Measurements from ENCODE around the gene FOSL1. TPM values are rescaled to one million over a fixed set of nuclear protein-coding genes. Genes with fewer than 3 reads are reported as not detected.

Gene FOSL1
- total RNA-seq, 1 experiment from 2014 or later: 20.5 TPM

GRCh38 chr11:65927904-65928397 is 27.8 kb upstream of the FOSL1 start:
- ChIA-PET CTCF (interaction anchor here (0.6 to 1.6 kb wide), 3 partner anchors 40 to 95 kb away, joined by 3 to 6 read pairs (median 4); partner anchors contain the start of gene FIBP), POLR2A (no interaction called here)
- Mint-ChIP-seq H3K4me3 (no peak overlapping the region), H3K27ac (peak overlapping the region; percentile 63), H3K4me1 (peaks cover 15% of the 10 kb centered on the region), H3K9me3 (no peaks in the 10 kb centered on the region), H3K27me3 (ENCODE audit: low read depth) (no peaks in the 10 kb centered on the region), H3K36me3 (peaks cover 2% of the 10 kb centered on the region; the same call in 1 of the 2 replicates)
- ATAC-seq (peak; percentile 22), DNase-seq (ENCODE audit: low spot score) (no peak)
- TF ChIP-seq ZNF416 (CRISPR knock-in tag; IDR thresholded peaks at IDR 0.05) (no peak), ZNF396 (CRISPR knock-in tag; IDR thresholded peaks at IDR 0.05; ENCODE audit: borderline replicate concordance) (no peak), MLX (CRISPR knock-in tag; IDR thresholded peaks at IDR 0.05) (no peak), SOX15 (CRISPR knock-in tag; IDR thresholded peaks at IDR 0.05) (no peak), FOXP4 (CRISPR knock-in tag; IDR thresholded peaks at IDR 0.05) (no peak), TEAD4 (CRISPR knock-in tag; IDR thresholded peaks at IDR 0.05) (no peak), ZNF317 (CRISPR knock-in tag; IDR thresholded peaks at IDR 0.05; ENCODE audit: borderline replicate concordance, low read depth) (no peak), TP53 (CRISPR knock-in tag; IDR thresholded peaks at IDR 0.05) (no peak), KAT7 (CRISPR knock-in tag; IDR thresholded peaks at IDR 0.05; ENCODE audit: borderline replicate concordance) (no peak), ZSCAN18 (CRISPR knock-in tag; IDR thresholded peaks at IDR 0.05) (no peak), ZNF512 (CRISPR knock-in tag; IDR thresholded peaks at IDR 0.05; ENCODE audit: borderline replicate concordance) (no peak), ATF3 (CRISPR knock-in tag; conservative IDR thresholded peaks at IDR 0.05) (no peak), NFE2L1 (CRISPR knock-in tag; IDR thresholded peaks at IDR 0.05) (no peak), ETV6 (CRISPR knock-in tag; IDR thresholded peaks at IDR 0.05) (no peak), NR2C2 (CRISPR knock-in tag; IDR thresholded peaks at IDR 0.05) (no peak), JUN (CRISPR knock-in tag; IDR thresholded peaks at IDR 0.05) (no peak), HMGA2 (CRISPR knock-in tag; IDR thresholded peaks at IDR 0.05) (no peak), USF2 (CRISPR knock-in tag; IDR thresholded peaks at IDR 0.05) (no peak), OVOL2 (CRISPR knock-in tag; IDR thresholded peaks at IDR 0.05; ENCODE audit: borderline replicate concordance) (no peak)

- Mint-ChIP-seq H3K9me3 (no peaks in the 10 kb centered on the region), H3K4me3 (no peak overlapping the region), H3K27me3 (ENCODE audit: low read depth) (no peaks in the 10 kb centered on the region), H3K27ac (no peak overlapping the region; the same call in 1 of the 2 replicates), H3K36me3 (peaks cover 12% of the 10 kb centered on the region), H3K4me1 (peaks cover 3% of the 10 kb centered on the region; the same call in 1 of the 2 replicates)
- ATAC-seq: no peak
- TF ChIP-seq MYBL2 (CRISPR knock-in tag; IDR thresholded peaks at IDR 0.05) (no peak), SP1 (CRISPR knock-in tag; conservative IDR thresholded peaks at IDR 0.05) (no peak), ZNF512 (CRISPR knock-in tag; IDR thresholded peaks at IDR 0.05; ENCODE audit: borderline replicate concordance) (no peak), FOXP4 (CRISPR knock-in tag; IDR thresholded peaks at IDR 0.05) (no peak), NFE2L1 (CRISPR knock-in tag; IDR thresholded peaks at IDR 0.05) (no peak), USF1 (CRISPR knock-in tag; IDR thresholded peaks at IDR 0.05) (no peak), JAZF1 (CRISPR knock-in tag; IDR thresholded peaks at IDR 0.05) (no peak)
- ChIA-PET POLR2A (no interaction called here), CTCF (interaction anchor here (0.5 to 0.8 kb wide), 3 partner anchors 34 to 146 kb away, joined by 3 read pairs; partner anchors contain the start of gene FIBP)
- no peak for DNase-seq (ENCODE audit: low spot score)
Measured at GRCh38 chr11:65925397-65925796, 25.2 kb upstream of the FOSL1 start.
